Body of pancreas (tissue), 2 donors: ENCODE results near the gene MRPS24. TPM values are rescaled to one million over a fixed set of nuclear protein-coding genes. Genes with fewer than 3 reads are reported as not detected.

Experiments used
- small RNA-seq: library from RNA; depleted of rRNA; stranded (forward); fragments of <200 nt; gene quantifications from one replicate; pipeline ENCODE3, GENCODE V24; 2016
- total RNA-seq, 2 donors: library from RNA; depleted of rRNA; stranded (reverse); fragments of >200 nt; gene quantifications; one replicate each; pipeline ENCODE4 v1.1.0, GENCODE V29; 2016

Gene MRPS24
- total RNA-seq, 2 donors from 2014 or later: 81.7 to 99.9 TPM

Small RNA genes within 50 kb of the gene (small RNA-seq; reads per million reads assigned to genes)
- not detected for gene MRPS24

Other genes with a start within 250 kb of the MRPS24 start
- gene COA1, start 140.0 kb downstream of the MRPS24 start, total RNA-seq: 10 to 100 TPM; 36.8 to 52.4 TPM
- 10 to 100 TPM in 1 of 2 donors, 1 to 10 TPM in 1; 4.6 to 25.2 TPM for gene BLVRA, start 110.8 kb downstream of the MRPS24 start, total RNA-seq
- 10 to 100 TPM; 15.6 to 22.1 TPM for gene URGCP, start 37.1 kb upstream of the MRPS24 start, total RNA-seq
- 10 to 100 TPM; 16.5 to 18.4 TPM for gene UBE2D4, start 56.9 kb upstream of the MRPS24 start, total RNA-seq
- gene SPDYE1, start 128.4 kb upstream of the MRPS24 start, total RNA-seq: not detected
- gene DBNL, start 175.2 kb upstream of the MRPS24 start, total RNA-seq: 10 to 100 TPM; 62.0 to 96.6 TPM
- 1 to 10 TPM in 1 of 2 donors, not detected in 1; 1.6 TPM for gene PGAM2, start 196.1 kb upstream of the MRPS24 start, total RNA-seq
- 10 to 100 TPM; 49.8 to 53.7 TPM for gene POLM, start 213.0 kb upstream of the MRPS24 start, total RNA-seq
- gene AEBP1, start 234.8 kb upstream of the MRPS24 start, total RNA-seq: 10 to 100 TPM; 39.2 to 51.9 TPM